GM12878 (cell line): Measurements from ENCODE around the gene HEXIM1. TPM values are rescaled to one million over a fixed set of nuclear protein-coding genes. Genes with fewer than 3 reads are reported as not detected.

Source experiments
- BHLHE40 ChIP-seq, 2 experiments: fragments of 450-650 bp in 1 of 2; IDR thresholded peaks; 2 replicates each; pipeline ENCODE4 v1.6.1; 2011 to 2017; ENCODE audit warnings: low read depth in 2 of 2, borderline replicate concordance in 1 of 2, improper control_type of control experiment in 1 of 2, low read length in 1 of 2, mild to moderate bottlenecking in 1 of 2
- CHD2 ChIP-seq: IDR thresholded peaks from 2 replicates; pipeline ENCODE4 v1.6.1; 2011; ENCODE audit warnings: low read depth, low read length, improper control_type of control experiment, borderline replicate concordance
- EGR1 ChIP-seq, 2 experiments: IDR thresholded peaks; 1 replicate in 1 of 2; 2 replicates in 1 of 2; pipeline ENCODE4 v1.6.1; 2011 to 2012; ENCODE audit warnings: low read depth in 2 of 2, low read length in 2 of 2, borderline replicate concordance in 1 of 2, mild to moderate bottlenecking in 1 of 2, moderate library complexity in 1 of 2
- FOXK2 ChIP-seq: fragments of 450-650 bp; IDR thresholded peaks from 2 replicates; pipeline ENCODE4 v1.6.1; 2017; ENCODE audit warnings: mild to moderate bottlenecking, moderate library complexity
- HDGF ChIP-seq: fragments of 450-650 bp; IDR thresholded peaks from 2 replicates; pipeline ENCODE4 v1.6.1; 2016; ENCODE audit warnings: antibody characterized with exemption
- IRF5 ChIP-seq: fragments of 450-650 bp; IDR thresholded peaks from 2 replicates; pipeline ENCODE4 v1.6.1; 2017; ENCODE audit warnings: borderline replicate concordance
- NFYB ChIP-seq: IDR thresholded peaks from 2 replicates; pipeline ENCODE4 v1.6.1; 2011; ENCODE audit warnings: low read depth, mild to moderate bottlenecking, low read length, improper control_type of control experiment, moderate library complexity; ENCODE audit not compliant: insufficient read depth
- PKNOX1 ChIP-seq: fragments of 450-650 bp; IDR thresholded peaks from 2 replicates; pipeline ENCODE4 v1.6.1; 2016; ENCODE audit warnings: mild to moderate bottlenecking
- POLR2A ChIP-seq: IDR thresholded peaks from 2 replicates; pipeline ENCODE4 v1.6.1; 2011; ENCODE audit warnings: low read depth, mild to moderate bottlenecking, low read length
- REST ChIP-seq: IDR thresholded peaks from 2 replicates; pipeline ENCODE4 v1.6.1; 2012; ENCODE audit warnings: mild to moderate bottlenecking, low read depth, low read length
- YBX1 ChIP-seq: fragments of 450-650 bp; IDR thresholded peaks from 2 replicates; pipeline ENCODE4 v1.6.1; 2016; ENCODE audit warnings: antibody characterized with exemption
- polyA plus RNA-seq, 11 experiments: library from polyadenylated mRNA; depleted of rRNA in 4 of 11; unstranded in 6 of 11; stranded (reverse) in 5 of 11; fragments of >200 nt; fragmentation: Nextera tagmentation in 4 of 11; fragmentation: Illumina TruSeq in 1 of 11; extraction: Ambion mirVana in 4 of 11; extraction: Trizol in 1 of 11; gene quantifications; 1 replicate in 1 of 11; 2 replicates in 10 of 11; pipeline versions ENCODE4 v1.2.1 to v1.2.3, GENCODE V29; 2011 to 2016; ENCODE audit warnings: inconsistent platforms in 2 of 11, missing spikeins in 2 of 11, low read depth in 1 of 11
- total RNA-seq, 4 experiments: library from RNA; depleted of rRNA in 3 of 4; stranded (reverse); fragments of >200 nt in 3 of 4; fragmentation: Illumina TruSeq in 1 of 4; extraction: Trizol in 1 of 4; gene quantifications; 2 replicates each; pipeline versions ENCODE4 v1.2.1 to v1.2.3, GENCODE V29; 2013 to 2021
- TF ChIP-seq, protein P1 (sequence below): IDR thresholded peaks from 2 replicates; pipeline ENCODE4 v1.6.1; 2011; ENCODE audit warnings: borderline replicate concordance, low read depth, mild to moderate bottlenecking, moderate library complexity, mixed read lengths, low read length; ENCODE audit not compliant: insufficient read depth; ENCODE audit errors: extremely low read length
- TF ChIP-seq, protein P2 (sequence below): IDR thresholded peaks from 2 replicates; pipeline ENCODE4 v1.6.1; 2011; ENCODE audit warnings: mild to moderate bottlenecking, low read depth, low read length, moderate library complexity; ENCODE audit not compliant: insufficient replicate concordance
- TF ChIP-seq, protein P3 (sequence below), 3 experiments: IDR thresholded peaks in 2 of 3; conservative IDR thresholded peaks in 1 of 3; 2 replicates each; pipeline ENCODE4 v1.5.1; 2011; ENCODE audit warnings: low read depth in 3 of 3, low read length in 3 of 3, mild to moderate bottlenecking in 3 of 3, control low read depth in 2 of 3, moderate library complexity in 2 of 3, inconsistent platforms in 1 of 3, mixed read lengths in 1 of 3; ENCODE audit not compliant: control insufficient read depth in 2 of 3, insufficient read depth in 1 of 3; ENCODE audit errors: extremely low read depth in 1 of 3

Gene HEXIM1
- total and polyA plus RNA-seq, 10 of the 15 experiments (the other 5 are each of a cell fraction or from before 2014, with no cell fraction given), result 1.9 to 24.1 (median 9.0) TPM

GRCh38 chr17:45098869-45099616, 49.2 kb upstream of the HEXIM1 start (continued):
- TF ChIP-seq PKNOX1, result no peak
- TF ChIP-seq CHD2, result no peak
- TF ChIP-seq NFYB, result 0 out of 2 replicates have a peak, but pooled peaks have one; percentile 24
- TF ChIP-seq HDGF, result no peak
- no peak for TF ChIP-seq FOXK2
- TF ChIP-seq, protein P1, sequence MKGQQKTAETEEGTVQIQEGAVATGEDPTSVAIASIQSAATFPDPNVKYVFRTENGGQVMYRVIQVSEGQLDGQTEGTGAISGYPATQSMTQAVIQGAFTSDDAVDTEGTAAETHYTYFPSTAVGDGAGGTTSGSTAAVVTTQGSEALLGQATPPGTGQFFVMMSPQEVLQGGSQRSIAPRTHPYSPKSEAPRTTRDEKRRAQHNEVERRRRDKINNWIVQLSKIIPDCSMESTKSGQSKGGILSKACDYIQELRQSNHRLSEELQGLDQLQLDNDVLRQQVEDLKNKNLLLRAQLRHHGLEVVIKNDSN, result no peak
- 0 out of 4 replicates have a peak, but pooled peaks of 1 of the 2 experiments have one; percentile 22 for TF ChIP-seq BHLHE40 (IDR thresholded peaks at IDR 0.05; ENCODE audit: borderline replicate concordance in 1 of 2, low read depth in 2 of 2, low read length in 1 of 2)
- TF ChIP-seq IRF5, result no peak
- TF ChIP-seq, protein P2, sequence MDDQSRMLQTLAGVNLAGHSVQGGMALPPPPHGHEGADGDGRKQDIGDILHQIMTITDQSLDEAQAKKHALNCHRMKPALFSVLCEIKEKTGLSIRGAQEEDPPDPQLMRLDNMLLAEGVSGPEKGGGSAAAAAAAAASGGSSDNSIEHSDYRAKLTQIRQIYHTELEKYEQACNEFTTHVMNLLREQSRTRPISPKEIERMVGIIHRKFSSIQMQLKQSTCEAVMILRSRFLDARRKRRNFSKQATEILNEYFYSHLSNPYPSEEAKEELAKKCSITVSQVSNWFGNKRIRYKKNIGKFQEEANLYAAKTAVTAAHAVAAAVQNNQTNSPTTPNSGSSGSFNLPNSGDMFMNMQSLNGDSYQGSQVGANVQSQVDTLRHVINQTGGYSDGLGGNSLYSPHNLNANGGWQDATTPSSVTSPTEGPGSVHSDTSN, result no peak
- TF ChIP-seq POLR2A, result no peak
- no peak for TF ChIP-seq YBX1
- no peak for TF ChIP-seq EGR1 (IDR thresholded peaks at IDR 0.05; ENCODE audit: borderline replicate concordance in 1 of 2, low read depth in 2 of 2, low read length in 2 of 2)
- TF ChIP-seq, protein P3, sequence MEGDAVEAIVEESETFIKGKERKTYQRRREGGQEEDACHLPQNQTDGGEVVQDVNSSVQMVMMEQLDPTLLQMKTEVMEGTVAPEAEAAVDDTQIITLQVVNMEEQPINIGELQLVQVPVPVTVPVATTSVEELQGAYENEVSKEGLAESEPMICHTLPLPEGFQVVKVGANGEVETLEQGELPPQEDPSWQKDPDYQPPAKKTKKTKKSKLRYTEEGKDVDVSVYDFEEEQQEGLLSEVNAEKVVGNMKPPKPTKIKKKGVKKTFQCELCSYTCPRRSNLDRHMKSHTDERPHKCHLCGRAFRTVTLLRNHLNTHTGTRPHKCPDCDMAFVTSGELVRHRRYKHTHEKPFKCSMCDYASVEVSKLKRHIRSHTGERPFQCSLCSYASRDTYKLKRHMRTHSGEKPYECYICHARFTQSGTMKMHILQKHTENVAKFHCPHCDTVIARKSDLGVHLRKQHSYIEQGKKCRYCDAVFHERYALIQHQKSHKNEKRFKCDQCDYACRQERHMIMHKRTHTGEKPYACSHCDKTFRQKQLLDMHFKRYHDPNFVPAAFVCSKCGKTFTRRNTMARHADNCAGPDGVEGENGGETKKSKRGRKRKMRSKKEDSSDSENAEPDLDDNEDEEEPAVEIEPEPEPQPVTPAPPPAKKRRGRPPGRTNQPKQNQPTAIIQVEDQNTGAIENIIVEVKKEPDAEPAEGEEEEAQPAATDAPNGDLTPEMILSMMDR (IDR thresholded peaks at IDR 0.05 in 2 of 3, conservative IDR thresholded peaks at IDR 0.05 in 1 of 3; ENCODE audit: control insufficient read depth in 2 of 3, extremely low read depth in 1 of 3, insufficient read depth in 1 of 3, low read depth in 3 of 3, low read length in 3 of 3), result peak; percentile 88 to 93 (median 91)
- no peak for TF ChIP-seq REST
